ENCODE data around the gene AGAP3. TPM values are rescaled to one million over a fixed set of nuclear protein-coding genes. Genes with fewer than 3 reads are reported as not detected.
A peak's percentile ranks its signal among the peaks of the same experiment; 100 is the strongest.

The AGAP3 gene
- total RNA-seq, 4 donors from 2014 or later: 54.9 to 74.4 (median 63.8) TPM

GRCh38 chr7:151115836-151116418 is 29.7 kb downstream of the AGAP3 start:
- WGBS, 2 donors (ENCODE audit: low coverage in 1 of 2): 76% methylated on average over 13 of the region's 14 CpGs; no CpG with 5 or more reads in 1 of the 2 donors
- no peaks in the 10 kb centered on the region for H3K27me3 ChIP-seq

GRCh38 chr7:151116603-151117440 is 30.5 kb downstream of the AGAP3 start:
- Histone ChIP-seq H3K4me3 (no peak overlapping the region), H3K36me3 (peaks cover 0 to 15% (median 4%) of the 10 kb centered on the region in 4 donors), H3K9me3 (no peaks in the 10 kb centered on the region), H3K4me1 (peaks cover 15 to 26% (median 22%) of the 10 kb centered on the region in 4 donors), H3K27me3 (no peaks in the 10 kb centered on the region), H3K27ac (peak overlapping the region in 1 of 4 donors; percentile 59)
- no peak for DNase-seq
- in situ Hi-C loops (cut with MboI; ENCODE audit: low pct_ligation_motif_present in 1 of 4, low pct_unique_long_range_greater_than_20kb in 1 of 4, low sequenced_read_pairs in 3 of 4): no loop called here
- WGBS, 2 donors (ENCODE audit: low coverage in 1 of 2): 73 to 94% methylated on average over 3 to 27 of the region's 27 CpGs
- intact Hi-C loops (cut with DNase I; ENCODE audit: low total_unique reads): no loop called here
- TF ChIP-seq CTCF (IDR thresholded peaks at IDR 0.05) (no peak), EP300 (IDR thresholded peaks at IDR 0.05; ENCODE audit: low read depth) (no peak), POLR2A (IDR thresholded peaks at IDR 0.05) (no peak), POLR2AphosphoS5 (IDR thresholded peaks at IDR 0.05) (no peak)

More at GRCh38 chr7:151115836-151116418, 29.7 kb downstream of the AGAP3 start:
- TF ChIP-seq CTCF (IDR thresholded peaks at IDR 0.05) (no peak), EP300 (IDR thresholded peaks at IDR 0.05; ENCODE audit: low read depth) (no peak), POLR2AphosphoS5 (IDR thresholded peaks at IDR 0.05) (peak in 2 of 3 donors; percentile 21 to 25), POLR2A (IDR thresholded peaks at IDR 0.05) (peak; percentile 46)
- H3K4me1 ChIP-seq: peaks cover 15 to 33% (median 23%) of the 10 kb centered on the region in 4 donors
- no peaks in the 10 kb centered on the region for H3K9me3 ChIP-seq
- H3K4me3 ChIP-seq: peak overlapping the region in 3 of 4 donors; percentile 18 to 38 (median 20)
- DNase-seq: peak; percentile 78
- H3K36me3 ChIP-seq: peaks cover 0 to 15% (median 4%) of the 10 kb centered on the region in 4 donors
- in situ Hi-C loops (cut with MboI; ENCODE audit: low pct_ligation_motif_present in 1 of 4, low pct_unique_long_range_greater_than_20kb in 1 of 4, low sequenced_read_pairs in 3 of 4) (no loop called here), intact Hi-C loops (cut with DNase I; ENCODE audit: low total_unique reads) (no loop called here)
- peak overlapping the region in 2 of 4 donors; percentile 57 to 59 for H3K27ac ChIP-seq

- intact Hi-C loops (cut with DNase I; ENCODE audit: low total_unique reads): no loop called here
- H3K4me1 ChIP-seq: peaks cover 15 to 26% (median 22%) of the 10 kb centered on the region in 4 donors
- H3K27ac ChIP-seq: no peak overlapping the region
- no peak for DNase-seq
- 85% methylated on average over 11 of the region's 12 CpGs; no CpG with 5 or more reads in 1 of the 2 donors for WGBS, 2 donors (ENCODE audit: low coverage in 1 of 2)
- in situ Hi-C loops (cut with MboI; ENCODE audit: low pct_ligation_motif_present in 1 of 4, low pct_unique_long_range_greater_than_20kb in 1 of 4, low sequenced_read_pairs in 3 of 4): no loop called here
- H3K27me3 ChIP-seq: no peaks in the 10 kb centered on the region
- no peak overlapping the region for H3K4me3 ChIP-seq
- no peaks in the 10 kb centered on the region for H3K9me3 ChIP-seq
- no peak for TF ChIP-seq CTCF (IDR thresholded peaks at IDR 0.05)
- no peak for TF ChIP-seq EP300 (IDR thresholded peaks at IDR 0.05; ENCODE audit: low read depth)
- TF ChIP-seq POLR2A (IDR thresholded peaks at IDR 0.05): no peak
- TF ChIP-seq POLR2AphosphoS5 (IDR thresholded peaks at IDR 0.05): no peak
- peaks cover 0 to 15% (median 4%) of the 10 kb centered on the region in 4 donors for H3K36me3 ChIP-seq
Measured at GRCh38 chr7:151117565-151117964, 31.3 kb downstream of the AGAP3 start.
